Left ventricle myocardium inferior (tissue), 1 donor: ENCODE measurements around the gene CIAO3. TPM values are rescaled to one million over a fixed set of nuclear protein-coding genes. Genes with fewer than 3 reads are reported as not detected.

ENCODE experiments used
- DNase-seq: peaks from one replicate; pipeline ENCODE4 v3.0.0-alpha.2; 2020
- H3K27ac ChIP-seq: fragments of 200-600 bp; replicated peaks from 2 replicates; pipeline ENCODE4 v1.8.0; 2021
- H3K27me3 ChIP-seq: fragments of 200-600 bp; 2 replicates; pipeline ENCODE4 v1.8.0; 2021; ENCODE audit warnings: low read depth
- H3K36me3 ChIP-seq: fragments of 200-600 bp; 2 replicates; pipeline ENCODE4 v1.8.0; 2021
- H3K4me1 ChIP-seq: fragments of 200-600 bp; 2 replicates; pipeline ENCODE4 v1.8.0; 2021
- H3K4me3 ChIP-seq: fragments of 200-600 bp; 2 replicates; pipeline ENCODE4 v1.8.0; 2021; ENCODE audit warnings: mild to moderate bottlenecking, moderate library complexity
- H3K9me3 ChIP-seq: fragments of 200-600 bp; replicated peaks from 2 replicates; pipeline ENCODE4 v1.8.0; 2021
- CTCF ChIP-seq: fragments of 200-600 bp; IDR thresholded peaks from 2 replicates; pipeline ENCODE4 v1.8.0; 2021; ENCODE audit warnings: antibody characterized with exemption, mild to moderate bottlenecking, borderline replicate concordance
- intact Hi-C: fragments of 100-400 bp; cut with micrococcal nuclease; formaldehyde crosslinking; loops from one replicate; pipeline ENCODE4 v1.11.0; 2022
- total RNA-seq: library from RNA; stranded (reverse); fragmentation: NEBNext Ultra II Directional; extraction: Animal tissue kit (Norgen Biotek cat#: 25700); gene quantifications from one replicate; pipeline ENCODE4 v1.2.1, GENCODE V29; 2021
- donor health status: DM: no; HTN: yes; CAD: no; lungs with severe emphysema.

Gene CIAO3
- total RNA-seq, 1 donor from 2014 or later, result 30.3 TPM

- DNase-seq, result no peak
- intact Hi-C loops, result no loop called here
- Histone ChIP-seq H3K9me3 (no peaks in the 10 kb centered on the region), H3K36me3 (no peaks in the 10 kb centered on the region), H3K27me3 (peaks cover 84% of the 10 kb centered on the region), H3K27ac (no peak overlapping the region), H3K4me3 (no peak overlapping the region), H3K4me1 (peaks cover 13% of the 10 kb centered on the region)
- TF ChIP-seq CTCF, result no peak
These were observed 32.8 kb downstream of the CIAO3 start for GRCh38 chr16:708019-708418.

GRCh38 chr16:707062-707538 is 33.7 kb downstream of the CIAO3 start:
- H3K36me3 ChIP-seq, result no peaks in the 10 kb centered on the region
- no peak for TF ChIP-seq CTCF
- DNase-seq, result no peak
- H3K27me3 ChIP-seq, result peaks cover 94% of the 10 kb centered on the region
- H3K4me1 ChIP-seq, result peaks cover 13% of the 10 kb centered on the region
- H3K4me3 ChIP-seq, result no peak overlapping the region
- H3K9me3 ChIP-seq, result no peaks in the 10 kb centered on the region
- intact Hi-C loops, result no loop called here
- H3K27ac ChIP-seq, result no peak overlapping the region

- Histone ChIP-seq H3K9me3 (no peaks in the 10 kb centered on the region), H3K4me1 (peaks cover 13% of the 10 kb centered on the region), H3K36me3 (no peaks in the 10 kb centered on the region), H3K4me3 (peak overlapping the region; percentile 21), H3K27ac (no peak overlapping the region), H3K27me3 (peaks cover 98% of the 10 kb centered on the region)
- DNase-seq, result no peak
- intact Hi-C loops, result no loop called here
- TF ChIP-seq CTCF, result no peak
These were observed 34.4 kb downstream of the CIAO3 start for GRCh38 chr16:706189-707061.

- H3K27ac ChIP-seq, result no peak within 1 kb of the TSS
- H3K36me3 ChIP-seq, result no peaks in the 10 kb centered on the region
- peaks cover 98% of the 10 kb centered on the region for H3K27me3 ChIP-seq
- H3K4me1 ChIP-seq, result peaks cover 18% of the 10 kb centered on the region
- TF ChIP-seq CTCF, result no peak
- peak within 1 kb of the TSS; percentile 29 for H3K4me3 ChIP-seq
- no peaks in the 10 kb centered on the region for H3K9me3 ChIP-seq
- intact Hi-C loops, result no loop called here
- DNase-seq, result no peak
These were observed 35.2 kb downstream of the CIAO3 start, which contains the start of gene FBXL16 for GRCh38 chr16:705431-706188. FBXL16 (minus strand) TSS chr16:705801; CDS start chr16:697405, 8,396 bp downstream.

- peaks cover 98% of the 10 kb centered on the region for H3K27me3 ChIP-seq
- intact Hi-C loops, result no loop called here
These were observed 36.0 kb downstream of the CIAO3 start for GRCh38 chr16:704552-705380.

More at GRCh38 chr16:704552-705380, 36.0 kb downstream of the CIAO3 start:
- H3K9me3 ChIP-seq, result no peaks in the 10 kb centered on the region
- DNase-seq, result no peak
- H3K4me1 ChIP-seq, result peaks cover 17% of the 10 kb centered on the region
- no peak overlapping the region for H3K4me3 ChIP-seq
- TF ChIP-seq CTCF, result no peak
- no peaks in the 10 kb centered on the region for H3K36me3 ChIP-seq
- H3K27ac ChIP-seq, result no peak overlapping the region
